Hematopoietic multipotent progenitor cell (in vitro differentiated cells): Measurements from ENCODE around the gene FAM124A. TPM values are rescaled to one million over a fixed set of nuclear protein-coding genes. Genes with fewer than 3 reads are reported as not detected.

Experiments used
- DNase-seq, 3 donors: peaks; one replicate each; pipeline ENCODE4 v3.0.0-alpha.2; 2011 to 2015; ENCODE audit warnings: low read depth in 2 of 3, low spot score in 2 of 3
- total RNA-seq: library from RNA; depleted of rRNA; stranded (reverse); fragments of >200 nt; gene quantifications from one replicate; pipeline ENCODE4 v1.2.3, GENCODE V29; 2012

FAM124A gene
- total RNA-seq, 1 donor: 0.27 TPM

GRCh38 chr13:51240178-51240577 lies 18.0 kb downstream of the FAM124A start:
- DNase-seq: no peak

GRCh38 chr13:51240958-51241357 lies 18.8 kb downstream of the FAM124A start:
- no peak for DNase-seq

- DNase-seq: no peak
Observed at GRCh38 chr13:51241720-51242119, 19.5 kb downstream of the FAM124A start.

- no peak for DNase-seq
Observed at GRCh38 chr13:51243227-51243626, 21.0 kb downstream of the FAM124A start.

- DNase-seq: no peak
Observed at GRCh38 chr13:51243832-51244231, 21.6 kb downstream of the FAM124A start.

- DNase-seq: no peak
Observed at GRCh38 chr13:51244637-51245405, 22.6 kb downstream of the FAM124A start.

- DNase-seq: no peak
Observed at GRCh38 chr13:51245583-51245982, 23.4 kb downstream of the FAM124A start.

GRCh38 chr13:51246025-51246417 lies 23.8 kb downstream of the FAM124A start:
- DNase-seq: no peak

GRCh38 chr13:51246418-51247277 lies 24.4 kb downstream of the FAM124A start:
- DNase-seq: no peak

- no peak for DNase-seq
Observed at GRCh38 chr13:51249255-51249654, 27.1 kb downstream of the FAM124A start.

- DNase-seq: no peak
Observed at GRCh38 chr13:51249770-51250741, 27.9 kb downstream of the FAM124A start.

- no peak for DNase-seq
Observed at GRCh38 chr13:51251480-51251879, 29.3 kb downstream of the FAM124A start.

GRCh38 chr13:51252954-51253532 lies 30.8 kb downstream of the FAM124A start:
- no peak for DNase-seq

GRCh38 chr13:51255556-51255955 lies 33.4 kb downstream of the FAM124A start:
- no peak for DNase-seq

- no peak for DNase-seq
Observed at GRCh38 chr13:51257187-51257586, 35.0 kb downstream of the FAM124A start.

- no peak for DNase-seq
Observed at GRCh38 chr13:51258612-51259548, 36.7 kb downstream of the FAM124A start.

- DNase-seq: no peak
Observed at GRCh38 chr13:51260154-51260553, 38.0 kb downstream of the FAM124A start.

GRCh38 chr13:51261610-51262249 lies 39.5 kb downstream of the FAM124A start:
- no peak for DNase-seq
